ENCODE measurements around the gene NOL4L. TPM values are rescaled to one million over a fixed set of nuclear protein-coding genes. Genes with fewer than 3 reads are reported as not detected.

Gene NOL4L
- total RNA-seq, 1 experiment from 2014 or later: 31.7 TPM

GRCh38 chr20:32507998-32508774 lies 76.9 kb downstream of the NOL4L start:
- H3K14ac ChIP-seq (ENCODE audit: insufficient read depth, low read length): no peak overlapping the region
- Mint-ChIP-seq H3K4me1 (peaks cover 31 to 32% of the 10 kb centered on the region in 2 experiments), H3K9me3 (no peaks in the 10 kb centered on the region), H3K4me3 (no peak overlapping the region), H3K36me3 (ENCODE audit: insufficient read depth in 1 of 3, low read depth in 3 of 3) (no peaks in the 10 kb centered on the region), H3K27me3 (ENCODE audit: low read depth) (peaks cover 7% of the 10 kb centered on the region), H3K27ac (no peak overlapping the region)
- no peak overlapping the region for H2AFZ ChIP-seq (ENCODE audit: low read length)
- no peak overlapping the region for H4K5ac ChIP-seq (ENCODE audit: insufficient read length, low read depth, low read length)
- H3K23me2 ChIP-seq (ENCODE audit: insufficient read length, low read depth, low read length, poor library complexity, severe bottlenecking): no peaks in the 10 kb centered on the region
- H3K4me1 ChIP-seq (ENCODE audit: insufficient read depth, low read length): no peaks in the 10 kb centered on the region; the same call in 1 of the 2 replicates
- H3K4me2 ChIP-seq (ENCODE audit: insufficient read depth, insufficient read length, low read length): no peak overlapping the region
- no peak overlapping the region for H2BK12ac ChIP-seq (ENCODE audit: insufficient read length, low read depth, low read length)
- no peak overlapping the region for H3K9ac ChIP-seq (ENCODE audit: extremely low read depth, insufficient read length, low read length)
- H3K4ac ChIP-seq (ENCODE audit: low read depth, low read length): no peak overlapping the region
- H2BK5ac ChIP-seq (ENCODE audit: insufficient read length, low read length): no peak overlapping the region
- no CpG with 5 or more reads among the region's 11 CpGs for WGBS (ENCODE audit: extremely low coverage, insufficient read length, low lambda C conversion rate)
- H2BK20ac ChIP-seq (ENCODE audit: low read depth, low read length, poor library complexity, severe bottlenecking): no peak overlapping the region
- no peak overlapping the region for H2AK5ac ChIP-seq (ENCODE audit: insufficient read length, low read length)
- no peak overlapping the region for H3K27ac ChIP-seq (ENCODE audit: insufficient read length, low read depth, low read length)
- no peak overlapping the region for H4K8ac ChIP-seq (replicated peaks; ENCODE audit: insufficient read length, low read depth, low read length)
- H3K79me2 ChIP-seq (ENCODE audit: insufficient read depth, low read length): no peaks in the 10 kb centered on the region
- H3K56ac ChIP-seq (ENCODE audit: insufficient read length, low read depth, low read length): no peak overlapping the region
- H2BK15ac ChIP-seq (ENCODE audit: low read depth, low read length): no peak overlapping the region
- no peak overlapping the region for H2BK120ac ChIP-seq (ENCODE audit: low read depth, low read length, poor library complexity, severe bottlenecking)
- H3K18ac ChIP-seq (ENCODE audit: insufficient read length, low read depth, low read length): no peak overlapping the region
- no peaks in the 10 kb centered on the region for H3K79me1 ChIP-seq (ENCODE audit: insufficient read depth, low read depth, low read length, poor library complexity, severe bottlenecking)
- H3K27me3 ChIP-seq (ENCODE audit: insufficient read depth, low read length): no peaks in the 10 kb centered on the region
- no peak for TF ChIP-seq CTCF (conservative IDR thresholded peaks at IDR 0.05)
- no peaks in the 10 kb centered on the region for H3K9me3 ChIP-seq (ENCODE audit: control insufficient read depth, low read depth, low read length)
- no peak overlapping the region for H4K91ac ChIP-seq (ENCODE audit: insufficient read length, low read depth, low read length)
- H4K20me1 ChIP-seq (ENCODE audit: control insufficient read depth, insufficient read depth, insufficient read length): no peaks in the 10 kb centered on the region
- H3T11ph ChIP-seq (ENCODE audit: low read length): no peak overlapping the region
- peak; percentile 17 for DNase-seq
- H3K23ac ChIP-seq (ENCODE audit: insufficient read length, low read depth, low read length): no peak overlapping the region
